NCI-H774 (cell line): ENCODE results near the gene MEG3.
"Not testable (repeated sequence)": the region's sequence is repeated elsewhere in the genome, so short reads cannot be mapped to it uniquely, and the experiment has no call there.

ENCODE experiments used
- DNase-seq: peaks from one replicate; lab custom pipeline; 2025; lab: John Stamatoyannopoulos, UW

The MEG3 gene

DNA sequence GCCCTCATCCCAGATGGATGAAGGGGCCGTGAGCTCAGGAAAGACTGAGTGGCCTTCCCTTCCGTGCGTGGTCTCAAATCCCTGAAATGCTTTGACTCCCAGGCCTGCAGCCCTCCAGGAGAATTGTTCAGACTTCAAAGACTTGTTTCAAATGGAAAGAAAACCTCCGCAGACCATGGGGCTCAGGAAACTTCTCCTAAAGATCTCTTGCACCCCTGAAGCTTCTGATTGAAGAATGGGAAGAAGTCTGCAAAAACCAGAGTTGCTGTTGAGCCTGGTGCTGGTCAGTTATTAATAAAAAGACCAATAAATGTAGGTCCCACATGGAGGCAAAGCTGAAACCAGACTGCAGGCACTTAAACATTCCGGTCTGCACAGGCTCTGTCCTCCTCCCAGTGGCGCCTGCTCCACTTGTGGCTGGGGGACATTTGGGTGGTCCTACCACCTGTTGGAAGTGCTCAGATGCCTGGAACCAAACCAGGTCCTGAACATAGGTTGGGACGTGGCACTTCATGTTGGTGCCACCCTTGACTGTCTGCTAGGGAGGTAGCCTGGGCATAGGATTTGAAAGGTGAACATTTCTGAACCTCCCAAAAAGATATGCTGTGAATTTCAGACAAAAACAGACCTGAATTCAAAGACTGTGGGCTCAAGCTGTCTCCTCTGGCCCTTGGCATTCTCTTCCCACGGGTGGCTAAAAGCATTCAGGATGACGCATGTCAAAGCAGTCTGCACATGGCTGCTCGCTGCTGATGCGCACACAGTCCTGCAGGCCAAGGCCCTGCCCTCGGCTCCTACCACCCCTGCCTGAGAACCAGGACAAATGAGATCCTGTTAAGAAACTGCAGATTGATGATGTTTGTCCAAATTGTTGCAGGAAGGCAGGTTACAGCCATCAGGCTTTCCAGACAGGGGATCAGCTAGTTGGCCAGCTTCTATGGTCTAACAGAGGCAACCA, 36.2 kb upstream of the MEG3 start:
- DNase-seq, result no peak

- DNase-seq, result no peak
Observed at GRCh38 chr14:100790502-100791347, 35.2 kb upstream of the MEG3 start.

DNA sequence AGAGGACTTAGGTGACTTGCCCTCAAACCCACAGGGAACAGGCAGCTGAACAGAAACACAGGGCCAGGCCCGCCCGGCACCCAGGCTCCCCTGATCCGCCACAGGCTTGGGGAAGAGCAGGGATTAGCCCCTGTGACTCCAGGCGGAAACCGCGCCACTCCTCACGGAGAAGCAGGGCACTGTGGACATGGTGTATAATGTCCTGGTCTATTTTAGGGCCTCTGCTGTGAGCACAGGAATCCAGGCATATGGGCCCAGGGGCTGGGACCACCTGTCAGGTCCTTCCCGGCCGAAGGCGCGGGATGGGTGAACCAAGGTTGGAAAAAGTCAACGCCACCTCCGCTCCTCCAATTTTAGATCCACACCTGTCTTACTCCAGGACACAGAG, 34.6 kb upstream of the MEG3 start:
- DNase-seq, result no peak

DNA sequence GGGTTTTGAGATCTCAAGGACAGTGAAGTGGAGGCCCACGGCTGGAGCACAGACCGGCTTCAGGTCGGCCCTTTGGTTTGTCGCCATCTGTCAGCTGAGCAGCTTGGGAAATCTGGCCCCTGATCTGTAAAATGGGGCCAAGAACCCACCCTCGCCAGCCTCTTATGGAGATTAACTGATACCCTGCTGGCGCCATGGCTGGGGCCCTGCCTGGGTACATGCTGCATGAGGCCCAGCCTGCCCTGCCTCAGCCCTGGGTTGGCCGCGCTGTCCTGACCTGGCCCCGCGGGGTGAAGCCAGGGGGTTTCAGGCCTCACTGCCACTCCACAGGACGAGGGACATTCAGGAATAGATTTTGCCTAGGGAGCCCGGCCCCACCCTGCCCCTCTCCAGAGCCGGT, 33.9 kb upstream of the MEG3 start:
- DNase-seq, result no peak

- DNase-seq, result no peak
Observed at GRCh38 chr14:100796946-100797345, 29.0 kb upstream of the MEG3 start.

DNA sequence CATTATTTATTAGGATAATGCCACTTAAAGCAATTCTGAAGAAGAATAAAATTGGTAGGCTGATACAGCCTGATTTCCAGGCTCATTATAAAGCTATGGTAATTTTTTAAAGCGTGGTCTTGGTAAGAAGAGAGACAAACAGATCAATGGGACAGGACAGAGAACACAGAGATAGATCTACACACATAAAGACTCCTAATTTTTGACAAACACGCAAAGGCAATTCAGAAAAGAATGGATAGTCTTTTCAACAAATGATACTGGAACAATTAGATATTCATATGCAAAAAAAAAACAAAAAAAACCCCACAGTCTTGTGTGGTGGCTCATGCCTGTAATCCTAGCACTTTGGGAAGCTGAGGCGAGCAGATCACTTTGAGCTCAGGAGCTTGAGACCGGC, 25.9 kb upstream of the MEG3 start:
- no peak for DNase-seq

- not testable (repeated sequence) for DNase-seq
Observed at GRCh38 chr14:100801433-100801832, 24.5 kb upstream of the MEG3 start.

GRCh38 chr14:100802179-100802578, 23.7 kb upstream of the MEG3 start:
- no peak for DNase-seq

DNA sequence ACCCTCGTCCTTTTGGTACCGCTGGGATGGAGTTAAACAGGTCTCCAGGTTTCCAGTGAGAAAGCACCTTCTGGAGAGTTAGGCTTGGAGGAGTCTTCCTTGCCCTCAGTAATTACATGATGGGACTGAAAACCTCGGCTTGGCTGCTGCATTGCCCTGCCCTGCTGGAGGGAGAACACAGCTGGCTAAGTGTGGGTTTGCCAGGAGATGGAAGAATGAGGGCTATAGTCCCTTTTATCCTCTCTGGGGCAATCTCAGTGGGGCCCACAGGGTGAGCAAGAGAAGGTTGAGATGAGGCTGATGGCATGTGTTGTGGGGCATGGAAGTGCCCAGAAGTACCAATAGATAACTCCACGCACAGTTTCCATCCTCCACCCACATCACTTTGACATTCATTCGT, 23.2 kb upstream of the MEG3 start:
- DNase-seq, result no peak

GRCh38 chr14:100803226-100803625, 22.7 kb upstream of the MEG3 start:
- DNase-seq, result no peak

DNA sequence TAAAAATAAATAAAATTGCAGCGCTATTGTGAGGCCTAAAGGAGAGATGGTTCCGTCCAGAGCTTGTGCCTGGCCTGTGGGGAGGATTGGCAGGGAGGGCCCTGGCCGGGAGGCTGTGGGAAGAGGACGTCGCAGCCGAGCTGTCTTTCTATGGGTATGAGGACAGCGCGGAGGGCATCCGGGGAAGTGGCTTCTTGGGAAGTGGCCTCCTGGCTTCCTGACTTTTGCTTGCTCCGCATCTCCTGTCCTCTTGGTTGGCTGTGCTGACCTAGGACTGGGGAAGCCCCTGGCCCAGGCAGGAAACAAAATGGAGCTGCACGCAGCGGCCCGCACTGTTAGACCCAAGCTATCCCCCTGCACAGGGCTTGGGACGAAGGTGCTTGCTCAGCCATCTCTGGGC, 22.2 kb upstream of the MEG3 start:
- no peak for DNase-seq

GRCh38 chr14:100804138-100804537, 21.8 kb upstream of the MEG3 start:
- DNase-seq, result no peak

DNA sequence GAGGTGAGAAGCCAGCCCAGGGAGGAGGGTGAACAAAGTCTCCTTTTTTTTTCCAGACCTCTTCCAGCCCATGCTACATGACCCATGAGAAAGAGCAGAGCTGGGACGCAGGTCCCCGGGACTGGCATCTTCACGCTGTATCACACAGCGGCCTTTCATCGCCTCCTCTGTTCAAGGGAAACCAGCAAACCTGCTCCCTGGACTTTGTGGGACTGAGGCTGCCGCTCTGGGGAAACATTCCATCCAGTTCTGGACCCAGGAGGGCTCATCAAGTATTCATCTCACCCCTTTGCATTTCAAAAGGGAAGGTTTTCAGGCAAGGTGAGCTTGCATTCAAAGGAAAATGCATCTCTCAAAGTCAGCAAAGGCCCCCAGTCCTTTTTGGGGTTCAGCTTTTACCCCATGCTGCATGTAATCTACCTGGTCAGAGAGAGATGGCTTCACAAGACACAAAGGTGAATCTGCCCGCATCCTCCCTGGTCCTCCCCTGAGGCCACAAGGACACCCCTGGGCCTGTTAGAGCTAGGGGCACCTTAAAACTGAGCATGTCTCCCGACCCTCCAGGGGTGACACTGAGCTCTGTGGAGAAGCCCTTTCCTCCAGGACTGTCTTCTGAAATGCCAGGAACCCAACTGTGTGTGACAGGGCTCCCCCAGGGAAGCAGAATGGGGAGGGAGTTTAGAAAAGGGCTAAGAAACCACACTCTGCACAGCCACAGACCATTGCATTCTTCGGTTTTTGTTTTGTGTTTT, 21.2 kb upstream of the MEG3 start:
- DNase-seq, result no peak

DNA sequence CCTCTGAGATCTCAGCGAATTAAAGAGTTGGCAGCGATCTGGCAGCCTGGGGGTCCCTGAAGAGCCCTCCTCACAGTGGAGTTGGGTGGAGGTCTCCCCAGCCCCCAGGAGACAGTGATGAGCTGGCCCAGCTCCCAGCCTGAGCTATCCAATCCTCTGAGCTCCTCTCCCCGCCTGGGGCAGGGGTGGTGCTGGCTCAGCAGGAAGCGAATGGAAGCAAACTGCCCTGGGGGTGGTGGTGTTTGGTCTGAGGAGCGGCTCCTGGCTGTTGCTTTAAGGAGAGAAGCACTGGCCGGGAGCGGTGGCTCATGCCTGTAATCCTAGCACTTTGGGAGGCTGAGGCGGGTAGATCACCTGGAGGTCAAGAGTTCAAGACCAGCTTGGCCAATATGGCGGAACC, 19.5 kb upstream of the MEG3 start:
- no peak for DNase-seq

- DNase-seq, result no peak
Observed at GRCh38 chr14:100807496-100807895, 18.4 kb upstream of the MEG3 start.

GRCh38 chr14:100807979-100808734, 17.8 kb upstream of the MEG3 start:
- no peak for DNase-seq

- DNase-seq, result no peak
Observed at GRCh38 chr14:100810435-100810834, 15.5 kb upstream of the MEG3 start.

DNA sequence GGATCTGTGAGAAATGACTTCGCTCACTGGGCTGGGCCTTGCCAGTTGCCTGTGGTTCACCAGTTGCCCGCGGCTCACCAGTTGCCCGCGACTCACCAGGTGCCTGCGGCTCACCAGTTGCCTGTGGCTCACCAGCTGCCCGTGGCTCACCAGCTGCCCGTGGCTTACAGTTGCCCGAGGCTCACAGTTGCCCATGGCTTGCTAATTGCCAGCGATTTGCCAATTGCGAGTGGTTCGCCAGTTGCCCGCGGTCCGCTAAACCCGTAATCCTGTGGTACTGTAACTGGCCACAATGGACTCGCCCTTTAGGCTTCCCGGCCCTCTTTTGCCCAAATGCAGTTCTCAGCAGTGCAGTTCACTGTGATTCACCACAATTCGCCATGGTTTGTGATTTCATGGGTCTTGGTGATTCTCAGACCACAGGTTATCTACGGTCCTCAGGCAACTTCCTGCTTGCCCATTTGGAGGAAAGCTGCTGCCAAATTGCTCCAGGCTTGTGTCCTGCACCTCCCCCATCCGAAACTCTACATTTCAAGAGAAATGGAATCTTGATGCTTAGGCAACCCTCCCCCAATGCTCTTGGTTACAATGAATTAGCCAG, 15.0 kb upstream of the MEG3 start:
- DNase-seq, result no peak

DNA sequence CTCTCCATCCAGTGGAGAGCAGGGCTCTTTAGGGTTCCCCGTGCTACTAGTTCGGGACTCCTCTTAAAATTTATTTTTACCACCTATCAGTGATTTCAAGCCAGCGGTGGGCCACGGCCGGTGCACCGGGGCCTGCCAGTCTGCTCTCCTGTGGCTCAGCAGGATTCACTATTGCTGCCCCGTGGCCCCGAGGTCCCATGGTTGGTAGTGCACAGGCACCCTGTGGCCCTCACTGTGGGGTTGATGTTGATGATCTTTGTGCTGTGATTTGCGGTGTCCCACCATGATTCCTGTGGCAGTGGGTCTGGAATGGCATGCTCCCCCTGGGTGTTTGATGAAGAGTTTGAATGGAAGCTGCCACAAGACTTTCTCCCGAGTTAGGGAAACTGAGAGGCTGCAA, 12.6 kb upstream of the MEG3 start:
- DNase-seq, result no peak

GRCh38 chr14:100815478-100816285, 10.2 kb upstream of the MEG3 start:
- DNase-seq, result no peak
